Measurements from ENCODE around the gene SH3BGR. TPM values are rescaled to one million over a fixed set of nuclear protein-coding genes. Genes with fewer than 3 reads are reported as not detected.

Gene SH3BGR
- total and polyA plus RNA-seq, 10 of the 15 experiments (the other 5 are each of a cell fraction or from before 2014, with no cell fraction given) = 0.45 to 3.5 (median 1.7) TPM

GRCh38 chr21:39552856-39553255 is 101.1 kb downstream of the SH3BGR start:
- H3K27me3 ChIP-seq (replicated peaks in 1 of 2; ENCODE audit: control insufficient read depth in 2 of 2, insufficient read depth in 2 of 2, low read length in 1 of 2) = no peaks in the 10 kb centered on the region
- ChIA-PET CTCF (no interaction called here), SMC1A (ENCODE audit: uncharacterized antibody, unreplicated experiment) (no interaction called here), RAD21 (ENCODE audit: unreplicated experiment) (no interaction called here), POLR2A (no interaction called here)
- H2AFZ ChIP-seq (ENCODE audit: control insufficient read depth, low read depth, low read length) = no peak overlapping the region
- intact Hi-C loops (cut with micrococcal nuclease; ENCODE audit: unreplicated experiment) (no loop called here), in situ Hi-C loops (cut with MboI) (no loop called here)
- FAIRE-seq (no peak), DNase-seq (ENCODE audit: low read depth, low spot score) (no peak), ATAC-seq (no peak)
- TF ChIP-seq HDAC2 (IDR thresholded peaks at IDR 0.05) = no peak
- no peak for TF ChIP-seq TARDBP (IDR thresholded peaks at IDR 0.05; ENCODE audit: borderline replicate concordance)
- no peak for TF ChIP-seq ZNF384 (IDR thresholded peaks at IDR 0.05; ENCODE audit: borderline replicate concordance, low read depth, low read length)
- no peak for TF ChIP-seq SPI1 (IDR thresholded peaks at IDR 0.05; ENCODE audit: borderline replicate concordance, insufficient read depth, low read depth, low read length)
- no peak for TF ChIP-seq JUNB (IDR thresholded peaks at IDR 0.05)
- no peak for TF ChIP-seq E4F1 (IDR thresholded peaks at IDR 0.05; ENCODE audit: borderline replicate concordance, partially characterized antibody)
- no peak for TF ChIP-seq CBX3 (IDR thresholded peaks at IDR 0.05; ENCODE audit: borderline replicate concordance, low read depth)
- TF ChIP-seq ZNF687 (IDR thresholded peaks at IDR 0.05) = no peak
- H3K9ac ChIP-seq (ENCODE audit: control insufficient read depth, insufficient read depth, low read length) = no peak overlapping the region
- H3K79me2 ChIP-seq (ENCODE audit: control insufficient read depth, insufficient read depth, low read length) = no peaks in the 10 kb centered on the region
- no peaks in the 10 kb centered on the region for H3K36me3 ChIP-seq (ENCODE audit: control insufficient read depth in 2 of 2, insufficient read depth in 2 of 2, low read length in 1 of 2)
- BruUV-seq (replicated peaks) = no TSS peak
- H3K27ac ChIP-seq (ENCODE audit: control insufficient read depth, insufficient read depth) = no peak overlapping the region
- H3K4me3 ChIP-seq = no peak overlapping the region
- H3K9me3 ChIP-seq (replicated peaks; ENCODE audit: control insufficient read depth, insufficient read depth, low read length) = no peaks in the 10 kb centered on the region; the same call in 2 of the 3 replicates
- no peaks in the 10 kb centered on the region for H3K4me1 ChIP-seq (ENCODE audit: control insufficient read depth, insufficient read depth, low read length)
- 21% methylated on average over 1 of the region's 1 CpG for WGBS (ENCODE audit: insufficient coverage, insufficient replicate concordance, low lambda C conversion rate, missing lambda C conversion rate)
- no peaks in the 10 kb centered on the region for H4K20me1 ChIP-seq (ENCODE audit: control insufficient read depth, insufficient read depth)
- no peak overlapping the region for H3K4me2 ChIP-seq (ENCODE audit: control insufficient read depth, insufficient read depth)
